HepG2 (cell line): ENCODE results near the gene GNB3. TPM values are rescaled to one million over a fixed set of nuclear protein-coding genes. Genes with fewer than 3 reads are reported as not detected.

Experiments
- ETS1 ChIP-seq: sonication (generic); formaldehyde crosslinking; IDR thresholded peaks from 2 replicates; pipeline ENCODE4 v1.4.0; 2020; ENCODE audit warnings: missing genetic modification reagents
- ETV6 ChIP-seq: sonication (generic); formaldehyde crosslinking; conservative IDR thresholded peaks from 2 replicates; pipeline ENCODE4 v1.4.0; 2020; ENCODE audit warnings: missing genetic modification reagents
- GABPB1 ChIP-seq: IDR thresholded peaks from 2 replicates; pipeline ENCODE4 v1.6.1; 2016; ENCODE audit warnings: mild to moderate bottlenecking, missing genetic modification reagents, moderate library complexity, missing compliant biosample characterization
- JARID2 ChIP-seq: sonication (generic); formaldehyde crosslinking; IDR thresholded peaks from 2 replicates; pipeline ENCODE4 v1.8.1; 2023; ENCODE audit warnings: missing genetic modification reagents, inconsistent platforms; ENCODE audit not compliant: insufficient replicate concordance
- NCOA2 ChIP-seq: sonication (generic); formaldehyde crosslinking; IDR thresholded peaks from 2 replicates; pipeline ENCODE4 v1.8.0; 2022; ENCODE audit warnings: inconsistent platforms
- RFX5 ChIP-seq: IDR thresholded peaks from 2 replicates; pipeline ENCODE4 v1.6.1; 2011; ENCODE audit warnings: low read depth, low read length, improper control_type of control experiment
- RFXAP ChIP-seq: sonication (generic); formaldehyde crosslinking; IDR thresholded peaks from 2 replicates; pipeline ENCODE4 v1.4.0; 2020; ENCODE audit warnings: missing genetic modification reagents, borderline replicate concordance
- SATB2 ChIP-seq: sonication (generic); formaldehyde crosslinking; IDR thresholded peaks from 2 replicates; pipeline ENCODE4 v1.5.0; 2020; ENCODE audit warnings: missing genetic modification reagents
- ZNF296 ChIP-seq: sonication (generic); formaldehyde crosslinking; conservative IDR thresholded peaks from 2 replicates; pipeline ENCODE4 v1.5.0; 2020; ENCODE audit warnings: mild to moderate bottlenecking, missing genetic modification reagents
- ZNF7 ChIP-seq: IDR thresholded peaks from 2 replicates; pipeline ENCODE4 v1.6.1; 2016; ENCODE audit warnings: missing biosample characterization, missing genetic modification reagents
- ZSCAN9 ChIP-seq: IDR thresholded peaks from 2 replicates; pipeline ENCODE4 v1.6.1; 2016; ENCODE audit warnings: borderline replicate concordance
- polyA plus RNA-seq, 8 experiments: library from polyadenylated mRNA; depleted of rRNA in 3 of 8; stranded (reverse) in 7 of 8; unstranded in 1 of 8; fragments of >200 nt; fragmentation: Illumina TruSeq in 4 of 8; extraction: Trizol in 4 of 8; gene quantifications; 2 replicates each; pipeline versions ENCODE4 v1.2.1 to v1.2.3, GENCODE V29; 2011 to 2016; ENCODE audit warnings: low read depth in 4 of 8, missing spikeins in 1 of 8, mixed read lengths in 1 of 8; ENCODE audit not compliant: insufficient read depth in 1 of 8
- total RNA-seq, 5 experiments: library from RNA; depleted of rRNA; stranded (reverse); fragments of >200 nt; fragmentation: Illumina TruSeq; extraction: Trizol; gene quantifications; 2 replicates each; pipeline ENCODE4 v1.2.3, GENCODE V29; 2016; ENCODE audit warnings: low read depth in 1 of 5
- TF ChIP-seq, protein P1 (sequence below): sonication (generic); formaldehyde crosslinking; IDR thresholded peaks from 2 replicates; pipeline ENCODE4 v1.5.0; 2020; ENCODE audit warnings: mild to moderate bottlenecking, missing genetic modification reagents, borderline replicate concordance
- TF ChIP-seq, protein P2 (sequence below): sonication (generic); formaldehyde crosslinking; IDR thresholded peaks from 2 replicates; pipeline ENCODE4 v1.4.0; 2020; ENCODE audit warnings: missing genetic modification reagents
- TF ChIP-seq, protein P3 (sequence below): sonication (generic); formaldehyde crosslinking; IDR thresholded peaks from 2 replicates; pipeline ENCODE4 v1.4.0; 2020; ENCODE audit warnings: mild to moderate bottlenecking, missing genetic modification reagents, borderline replicate concordance
- TF ChIP-seq, protein P4 (sequence below): sonication (generic); formaldehyde crosslinking; IDR thresholded peaks from 2 replicates; pipeline ENCODE4 v1.9.0; 2021; ENCODE audit warnings: missing genetic modification reagents, mild to moderate bottlenecking, borderline replicate concordance

GNB3 gene
- total and polyA plus RNA-seq, 2 of the 13 experiments (the other 11 are each of a cell fraction or from before 2014, with no cell fraction given) = 1.3 to 3.6 TPM

GRCh38 chr12:6871052-6871957 is 30.6 kb downstream of the GNB3 start (continued):
- TF ChIP-seq, protein P1, sequence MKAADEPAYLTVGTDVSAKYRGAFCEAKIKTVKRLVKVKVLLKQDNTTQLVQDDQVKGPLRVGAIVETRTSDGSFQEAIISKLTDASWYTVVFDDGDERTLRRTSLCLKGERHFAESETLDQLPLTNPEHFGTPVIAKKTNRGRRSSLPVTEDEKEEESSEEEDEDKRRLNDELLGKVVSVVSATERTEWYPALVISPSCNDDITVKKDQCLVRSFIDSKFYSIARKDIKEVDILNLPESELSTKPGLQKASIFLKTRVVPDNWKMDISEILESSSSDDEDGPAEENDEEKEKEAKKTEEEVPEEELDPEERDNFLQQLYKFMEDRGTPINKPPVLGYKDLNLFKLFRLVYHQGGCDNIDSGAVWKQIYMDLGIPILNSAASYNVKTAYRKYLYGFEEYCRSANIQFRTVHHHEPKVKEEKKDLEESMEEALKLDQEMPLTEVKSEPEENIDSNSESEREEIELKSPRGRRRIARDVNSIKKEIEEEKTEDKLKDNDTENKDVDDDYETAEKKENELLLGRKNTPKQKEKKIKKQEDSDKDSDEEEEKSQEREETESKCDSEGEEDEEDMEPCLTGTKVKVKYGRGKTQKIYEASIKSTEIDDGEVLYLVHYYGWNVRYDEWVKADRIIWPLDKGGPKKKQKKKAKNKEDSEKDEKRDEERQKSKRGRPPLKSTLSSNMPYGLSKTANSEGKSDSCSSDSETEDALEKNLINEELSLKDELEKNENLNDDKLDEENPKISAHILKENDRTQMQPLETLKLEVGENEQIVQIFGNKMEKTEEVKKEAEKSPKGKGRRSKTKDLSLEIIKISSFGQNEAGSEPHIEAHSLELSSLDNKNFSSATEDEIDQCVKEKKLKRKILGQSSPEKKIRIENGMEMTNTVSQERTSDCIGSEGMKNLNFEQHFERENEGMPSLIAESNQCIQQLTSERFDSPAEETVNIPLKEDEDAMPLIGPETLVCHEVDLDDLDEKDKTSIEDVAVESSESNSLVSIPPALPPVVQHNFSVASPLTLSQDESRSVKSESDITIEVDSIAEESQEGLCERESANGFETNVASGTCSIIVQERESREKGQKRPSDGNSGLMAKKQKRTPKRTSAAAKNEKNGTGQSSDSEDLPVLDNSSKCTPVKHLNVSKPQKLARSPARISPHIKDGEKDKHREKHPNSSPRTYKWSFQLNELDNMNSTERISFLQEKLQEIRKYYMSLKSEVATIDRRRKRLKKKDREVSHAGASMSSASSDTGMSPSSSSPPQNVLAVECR (CRISPR knock-in tag) = no peak
- TF ChIP-seq ZNF7 (CRISPR knock-in tag) (no peak), RFX5 (no peak), ZNF296 (CRISPR knock-in tag) (no peak), NCOA2 (CRISPR knock-in tag) (no peak), SATB2 (CRISPR knock-in tag) (no peak), ETS1 (CRISPR knock-in tag) (no peak), JARID2 (CRISPR knock-in tag) (no peak), ETV6 (no peak), GABPB1 (CRISPR knock-in tag) (no peak), RFXAP (CRISPR knock-in tag) (no peak), ZSCAN9 (CRISPR knock-in tag) (no peak)
- TF ChIP-seq, protein P2, sequence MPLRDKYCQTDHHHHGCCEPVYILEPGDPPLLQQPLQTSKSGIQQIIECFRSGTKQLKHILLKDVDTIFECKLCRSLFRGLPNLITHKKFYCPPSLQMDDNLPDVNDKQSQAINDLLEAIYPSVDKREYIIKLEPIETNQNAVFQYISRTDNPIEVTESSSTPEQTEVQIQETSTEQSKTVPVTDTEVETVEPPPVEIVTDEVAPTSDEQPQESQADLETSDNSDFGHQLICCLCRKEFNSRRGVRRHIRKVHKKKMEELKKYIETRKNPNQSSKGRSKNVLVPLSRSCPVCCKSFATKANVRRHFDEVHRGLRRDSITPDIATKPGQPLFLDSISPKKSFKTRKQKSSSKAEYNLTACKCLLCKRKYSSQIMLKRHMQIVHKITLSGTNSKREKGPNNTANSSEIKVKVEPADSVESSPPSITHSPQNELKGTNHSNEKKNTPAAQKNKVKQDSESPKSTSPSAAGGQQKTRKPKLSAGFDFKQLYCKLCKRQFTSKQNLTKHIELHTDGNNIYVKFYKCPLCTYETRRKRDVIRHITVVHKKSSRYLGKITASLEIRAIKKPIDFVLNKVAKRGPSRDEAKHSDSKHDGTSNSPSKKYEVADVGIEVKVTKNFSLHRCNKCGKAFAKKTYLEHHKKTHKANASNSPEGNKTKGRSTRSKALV = no peak
- TF ChIP-seq, protein P3, sequence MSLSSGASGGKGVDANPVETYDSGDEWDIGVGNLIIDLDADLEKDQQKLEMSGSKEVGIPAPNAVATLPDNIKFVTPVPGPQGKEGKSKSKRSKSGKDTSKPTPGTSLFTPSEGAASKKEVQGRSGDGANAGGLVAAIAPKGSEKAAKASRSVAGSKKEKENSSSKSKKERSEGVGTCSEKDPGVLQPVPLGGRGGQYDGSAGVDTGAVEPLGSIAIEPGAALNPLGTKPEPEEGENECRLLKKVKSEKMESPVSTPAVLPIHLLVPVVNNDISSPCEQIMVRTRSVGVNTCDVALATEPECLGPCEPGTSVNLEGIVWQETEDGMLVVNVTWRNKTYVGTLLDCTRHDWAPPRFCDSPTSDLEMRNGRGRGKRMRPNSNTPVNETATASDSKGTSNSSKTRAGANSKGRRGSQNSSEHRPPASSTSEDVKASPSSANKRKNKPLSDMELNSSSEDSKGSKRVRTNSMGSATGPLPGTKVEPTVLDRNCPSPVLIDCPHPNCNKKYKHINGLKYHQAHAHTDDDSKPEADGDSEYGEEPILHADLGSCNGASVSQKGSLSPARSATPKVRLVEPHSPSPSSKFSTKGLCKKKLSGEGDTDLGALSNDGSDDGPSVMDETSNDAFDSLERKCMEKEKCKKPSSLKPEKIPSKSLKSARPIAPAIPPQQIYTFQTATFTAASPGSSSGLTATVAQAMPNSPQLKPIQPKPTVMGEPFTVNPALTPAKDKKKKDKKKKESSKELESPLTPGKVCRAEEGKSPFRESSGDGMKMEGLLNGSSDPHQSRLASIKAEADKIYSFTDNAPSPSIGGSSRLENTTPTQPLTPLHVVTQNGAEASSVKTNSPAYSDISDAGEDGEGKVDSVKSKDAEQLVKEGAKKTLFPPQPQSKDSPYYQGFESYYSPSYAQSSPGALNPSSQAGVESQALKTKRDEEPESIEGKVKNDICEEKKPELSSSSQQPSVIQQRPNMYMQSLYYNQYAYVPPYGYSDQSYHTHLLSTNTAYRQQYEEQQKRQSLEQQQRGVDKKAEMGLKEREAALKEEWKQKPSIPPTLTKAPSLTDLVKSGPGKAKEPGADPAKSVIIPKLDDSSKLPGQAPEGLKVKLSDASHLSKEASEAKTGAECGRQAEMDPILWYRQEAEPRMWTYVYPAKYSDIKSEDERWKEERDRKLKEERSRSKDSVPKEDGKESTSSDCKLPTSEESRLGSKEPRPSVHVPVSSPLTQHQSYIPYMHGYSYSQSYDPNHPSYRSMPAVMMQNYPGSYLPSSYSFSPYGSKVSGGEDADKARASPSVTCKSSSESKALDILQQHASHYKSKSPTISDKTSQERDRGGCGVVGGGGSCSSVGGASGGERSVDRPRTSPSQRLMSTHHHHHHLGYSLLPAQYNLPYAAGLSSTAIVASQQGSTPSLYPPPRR (CRISPR knock-in tag) = no peak
- TF ChIP-seq, protein P4, sequence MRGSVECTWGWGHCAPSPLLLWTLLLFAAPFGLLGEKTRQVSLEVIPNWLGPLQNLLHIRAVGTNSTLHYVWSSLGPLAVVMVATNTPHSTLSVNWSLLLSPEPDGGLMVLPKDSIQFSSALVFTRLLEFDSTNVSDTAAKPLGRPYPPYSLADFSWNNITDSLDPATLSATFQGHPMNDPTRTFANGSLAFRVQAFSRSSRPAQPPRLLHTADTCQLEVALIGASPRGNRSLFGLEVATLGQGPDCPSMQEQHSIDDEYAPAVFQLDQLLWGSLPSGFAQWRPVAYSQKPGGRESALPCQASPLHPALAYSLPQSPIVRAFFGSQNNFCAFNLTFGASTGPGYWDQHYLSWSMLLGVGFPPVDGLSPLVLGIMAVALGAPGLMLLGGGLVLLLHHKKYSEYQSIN (CRISPR knock-in tag) = no peak
